Natural killer cell (primary cell): ENCODE data around the gene SLC17A9. TPM values are rescaled to one million over a fixed set of nuclear protein-coding genes. Genes with fewer than 3 reads are reported as not detected.

Source experiments
- ATAC-seq, 3 donors: fragments of 150-1000 bp in 2 of 3; fragments of 200-7000 bp in 1 of 3; cut with Tn5 transposase; 1 replicate in 1 of 3; 2 replicates in 2 of 3; pipeline ENCODE4 v1.10.0; 2021; ENCODE audit warnings: mild to moderate bottlenecking in 2 of 3, moderate library complexity in 2 of 3
- DNase-seq, 2 donors: peaks; one replicate each; pipeline versions ENCODE4 v3.0.0 to v3.0.0-alpha.2; 2013 to 2021; ENCODE audit warnings: mixed read lengths in 1 of 2
- H3K27ac ChIP-seq: one replicate; pipeline ENCODE4 v1.5.1; 2013; ENCODE audit warnings: mild to moderate bottlenecking, low read length
- H3K27me3 ChIP-seq: one replicate; pipeline ENCODE4 v1.6.1; 2013; ENCODE audit warnings: low read length; ENCODE audit not compliant: control insufficient read depth, insufficient read depth
- H3K36me3 ChIP-seq: one replicate; pipeline ENCODE4 v1.6.1; 2013; ENCODE audit warnings: low read length; ENCODE audit not compliant: control insufficient read depth, insufficient read depth
- H3K4me1 ChIP-seq: one replicate; pipeline ENCODE4 v1.6.1; 2013; ENCODE audit warnings: low read length; ENCODE audit not compliant: control insufficient read depth, insufficient read depth
- H3K4me3 ChIP-seq: one replicate; pipeline ENCODE4 v1.5.1; 2013; ENCODE audit warnings: low read length
- H3K9me3 ChIP-seq: one replicate; pipeline ENCODE4 v1.6.1; 2013; ENCODE audit warnings: low read length; ENCODE audit not compliant: control insufficient read depth, insufficient read depth
- H3K27ac Mint-ChIP-seq, 2 donors: one replicate each; pipeline ENCODE4 v1.8.0; 2022; ENCODE audit warnings: mild to moderate bottlenecking in 2 of 2, mixed read lengths in 2 of 2, moderate library complexity in 1 of 2
- H3K27me3 Mint-ChIP-seq, 2 donors: one replicate each; pipeline ENCODE4 v1.8.0; 2022; ENCODE audit warnings: low read depth in 2 of 2, mixed read lengths in 2 of 2
- H3K36me3 Mint-ChIP-seq: one replicate; pipeline ENCODE4 v1.8.0; 2022; ENCODE audit warnings: mixed read lengths
- H3K4me1 Mint-ChIP-seq, 2 donors: one replicate each; pipeline ENCODE4 v1.8.0; 2022; ENCODE audit warnings: mixed read lengths in 2 of 2
- H3K4me3 Mint-ChIP-seq: one replicate; pipeline ENCODE4 v1.8.0; 2022; ENCODE audit warnings: mild to moderate bottlenecking, moderate library complexity, mixed read lengths
- H3K9me3 Mint-ChIP-seq, 2 donors: one replicate each; pipeline ENCODE4 v1.8.0; 2022; ENCODE audit warnings: mixed read lengths in 2 of 2
- CTCF ChIP-seq: fragments of 200-600 bp; IDR thresholded peaks from one replicate; pipeline ENCODE4 v1.8.0; 2022; ENCODE audit warnings: antibody characterized with exemption
- WGBS: methylation state at CpG from one replicate; pipeline ENCODE4 v1.1.7; 2013; ENCODE audit warnings: missing lambda C conversion rate; ENCODE audit not compliant: insufficient coverage; 5-methylcytosine and 5-hydroxymethylcytosine counted together
- intact Hi-C: fragments of 100-400 bp; cut with micrococcal nuclease; formaldehyde crosslinking; loops from one replicate; pipeline ENCODE4 v1.14.2; 2022
- total RNA-seq, 4 donors: library from RNA; stranded (reverse); fragments of 120-200 nt in 1 of 4; gene quantifications; one replicate each; pipeline versions ENCODE4 v1.2.3 to v1.2.4, GENCODE V29; 2013 to 2022

SLC17A9 gene
- total RNA-seq, 3 donors from 2014 or later (not counting 1 experiment from before 2014, with no cell fraction given), result 22.3 to 24.0 (median 23.8) TPM

DNA sequence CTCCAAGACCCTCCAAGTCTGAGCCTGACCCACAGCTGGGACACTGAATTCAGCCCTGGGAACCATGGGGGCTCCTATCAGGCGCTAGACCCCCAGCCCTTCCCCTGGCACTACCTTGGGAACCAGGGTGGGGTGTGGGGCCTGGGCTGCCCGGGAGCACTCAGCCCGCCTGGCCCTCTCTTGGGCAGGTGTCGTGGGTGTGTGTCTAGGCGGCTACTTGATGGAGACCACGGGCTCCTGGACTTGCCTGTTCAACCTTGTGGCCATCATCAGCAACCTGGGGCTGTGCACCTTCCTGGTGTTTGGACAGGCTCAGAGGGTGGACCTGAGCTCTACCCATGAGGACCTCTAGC is 14.6 kb downstream of the SLC17A9 start:
- Mint-ChIP-seq H3K36me3 (no peaks in the 10 kb centered on the region), H3K27ac (no peak overlapping the region), H3K9me3 (no peaks in the 10 kb centered on the region), H3K4me3 (no peak overlapping the region), H3K4me1 (peaks cover 5 to 9% of the 10 kb centered on the region in 2 donors), H3K27me3 (peaks cover 10% of the 10 kb centered on the region in 2 donors)
- H3K9me3 ChIP-seq, result no peaks in the 10 kb centered on the region
- H3K27me3 ChIP-seq, result peaks cover 5% of the 10 kb centered on the region
- no peak for ATAC-seq
- TF ChIP-seq CTCF, result no peak
- peaks cover 6% of the 10 kb centered on the region for H3K36me3 ChIP-seq
- H3K27ac ChIP-seq, result no peak overlapping the region
- peaks cover 1% of the 10 kb centered on the region for H3K4me1 ChIP-seq
- no peak for DNase-seq
- 97% methylated on average over 6 of the region's 6 CpGs for WGBS
- H3K4me3 ChIP-seq, result no peak overlapping the region
- intact Hi-C loops, result no loop called here

- Mint-ChIP-seq H3K4me1 (peaks cover 10 to 15% of the 10 kb centered on the region in 2 donors), H3K4me3 (no peak overlapping the region), H3K27ac (no peak overlapping the region), H3K36me3 (no peaks in the 10 kb centered on the region), H3K27me3 (peaks cover 14 to 15% of the 10 kb centered on the region in 2 donors), H3K9me3 (no peaks in the 10 kb centered on the region)
- H3K27ac ChIP-seq, result no peak overlapping the region
- H3K27me3 ChIP-seq, result peaks cover 9% of the 10 kb centered on the region
- H3K4me3 ChIP-seq, result no peak overlapping the region
- H3K36me3 ChIP-seq, result peaks cover 6% of the 10 kb centered on the region
- no peaks in the 10 kb centered on the region for H3K9me3 ChIP-seq
- DNase-seq (no peak), ATAC-seq (no peak)
- TF ChIP-seq CTCF, result no peak
- H3K4me1 ChIP-seq, result peaks cover 8% of the 10 kb centered on the region
- intact Hi-C loops, result no loop called here
- 91% methylated on average over 27 of the region's 27 CpGs for WGBS
Observed at GRCh38 chr20:62967628-62968351, 15.3 kb downstream of the SLC17A9 start.

- Mint-ChIP-seq H3K4me3 (no peak overlapping the region), H3K36me3 (no peaks in the 10 kb centered on the region), H3K27me3 (peaks cover 15 to 16% of the 10 kb centered on the region in 2 donors), H3K4me1 (peaks cover 10 to 19% of the 10 kb centered on the region in 2 donors), H3K27ac (no peak overlapping the region), H3K9me3 (no peaks in the 10 kb centered on the region)
- no peak overlapping the region for H3K4me3 ChIP-seq
- H3K27me3 ChIP-seq, result peaks cover 16% of the 10 kb centered on the region
- peaks cover 6% of the 10 kb centered on the region for H3K36me3 ChIP-seq
- no peak for DNase-seq
- no peak for TF ChIP-seq CTCF
- H3K9me3 ChIP-seq, result no peaks in the 10 kb centered on the region
- peaks cover 15% of the 10 kb centered on the region for H3K4me1 ChIP-seq
- intact Hi-C loops, result no loop called here
- WGBS, result 86% methylated on average over 20 of the region's 21 CpGs
- no peak overlapping the region for H3K27ac ChIP-seq
- no peak for ATAC-seq
Observed at GRCh38 chr20:62968378-62969178, 16.1 kb downstream of the SLC17A9 start.
